Tibial artery (tissue), 4 donors: ENCODE results near the gene DLGAP1.

Experiments
- DNase-seq, 2 donors: peaks; one replicate each; pipeline ENCODE4 v3.0.0-alpha.2; 2019
- H3K27ac ChIP-seq, 2 donors: fragments of 200-600 bp; sonication (generic) in 1 of 2; 1 replicate in 1 of 2; 2 replicates in 1 of 2; pipeline ENCODE4 v1.5.1; 2018 to 2019; ENCODE audit warnings: mild to moderate bottlenecking in 1 of 2
- H3K27me3 ChIP-seq, 2 donors: fragments of 200-600 bp; sonication (generic) in 1 of 2; one replicate each; pipeline versions ENCODE4 v1.5.1 to v1.6.0; 2016 to 2019
- H3K36me3 ChIP-seq, 3 donors: fragments of 200-600 bp; sonication (generic) in 2 of 3; one replicate each; pipeline ENCODE4 v1.5.1; 2016 to 2019; ENCODE audit warnings: mild to moderate bottlenecking in 2 of 3
- H3K4me1 ChIP-seq, 4 donors: fragments of 200-600 bp; sonication (generic) in 2 of 4; 1 replicate in 3 of 4; 2 replicates in 1 of 4; pipeline ENCODE4 v1.5.1; 2016 to 2019
- H3K4me3 ChIP-seq, 2 donors: fragments of 200-600 bp; sonication (generic) in 1 of 2; 1 replicate in 1 of 2; 2 replicates in 1 of 2; pipeline ENCODE4 v1.5.1; 2018 to 2019; ENCODE audit warnings: mild to moderate bottlenecking in 2 of 2
- H3K9me3 ChIP-seq, 3 donors: fragments of 200-600 bp; sonication (generic) in 1 of 3; one replicate each; pipeline ENCODE4 v1.5.1; 2016 to 2019
- intact Hi-C: fragments of 100-400 bp; cut with DNase I; formaldehyde crosslinking; loops from one replicate; pipeline ENCODE4 v1.15.0; 2023; ENCODE audit warnings: low total_unique reads
- TF ChIP-seq, protein P1 (sequence below), 2 experiments: fragments of 200-600 bp in 1 of 2; fragments of 450-650 bp in 1 of 2; IDR thresholded peaks; one replicate each; pipeline ENCODE4 v1.5.1; 2017 to 2019; ENCODE audit warnings: antibody characterized with exemption in 2 of 2, mild to moderate bottlenecking in 1 of 2, moderate library complexity in 1 of 2

DLGAP1 gene

DNA sequence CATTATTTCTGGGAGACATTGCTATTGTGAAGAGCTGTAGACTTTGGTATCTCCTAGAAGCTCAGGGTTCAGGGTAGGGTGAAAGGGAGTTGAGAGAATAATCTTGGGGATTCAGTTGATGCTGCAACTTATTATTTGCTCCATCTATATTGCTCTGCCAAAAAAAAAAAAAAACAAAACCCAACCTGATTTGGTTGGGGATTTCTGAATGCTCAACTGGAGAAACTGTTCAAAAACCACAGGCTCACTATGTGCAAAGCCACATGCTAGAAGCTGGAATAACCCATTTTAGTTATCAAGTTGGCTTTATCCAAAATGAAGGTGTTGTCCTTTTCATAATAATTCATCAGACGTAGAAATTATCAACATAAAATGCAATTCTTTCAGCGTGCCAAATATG lies 696.0 kb downstream of the DLGAP1 start:
- no peak for DNase-seq

DNA sequence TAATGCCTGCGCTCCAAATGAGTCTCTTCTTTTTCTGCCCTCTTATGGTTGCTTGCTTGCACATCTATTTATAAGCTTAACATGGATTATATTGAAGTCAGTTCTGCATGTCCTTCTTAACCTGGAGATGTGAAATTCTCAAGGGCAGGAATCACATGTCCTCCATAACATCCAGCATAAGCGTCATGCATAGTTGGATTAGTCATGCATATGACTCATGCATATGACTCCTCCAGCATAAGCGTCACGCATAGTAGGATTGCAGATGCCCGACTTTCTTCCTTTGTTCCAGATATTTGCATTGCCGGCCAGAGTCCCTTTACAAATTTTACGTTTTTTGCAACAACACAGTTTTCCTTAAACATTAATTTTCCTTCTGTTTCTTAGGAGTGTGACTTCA lies 696.6 kb downstream of the DLGAP1 start:
- Histone ChIP-seq H3K36me3 (no peaks in the 10 kb centered on the region), H3K4me1 (no peaks in the 10 kb centered on the region), H3K9me3 (peaks cover 0 to 15% (median 8%) of the 10 kb centered on the region in 3 donors), H3K27me3 (no peaks in the 10 kb centered on the region), H3K4me3 (no peak overlapping the region), H3K27ac (no peak overlapping the region)
- intact Hi-C loops, result no loop called here
- TF ChIP-seq, protein P1, sequence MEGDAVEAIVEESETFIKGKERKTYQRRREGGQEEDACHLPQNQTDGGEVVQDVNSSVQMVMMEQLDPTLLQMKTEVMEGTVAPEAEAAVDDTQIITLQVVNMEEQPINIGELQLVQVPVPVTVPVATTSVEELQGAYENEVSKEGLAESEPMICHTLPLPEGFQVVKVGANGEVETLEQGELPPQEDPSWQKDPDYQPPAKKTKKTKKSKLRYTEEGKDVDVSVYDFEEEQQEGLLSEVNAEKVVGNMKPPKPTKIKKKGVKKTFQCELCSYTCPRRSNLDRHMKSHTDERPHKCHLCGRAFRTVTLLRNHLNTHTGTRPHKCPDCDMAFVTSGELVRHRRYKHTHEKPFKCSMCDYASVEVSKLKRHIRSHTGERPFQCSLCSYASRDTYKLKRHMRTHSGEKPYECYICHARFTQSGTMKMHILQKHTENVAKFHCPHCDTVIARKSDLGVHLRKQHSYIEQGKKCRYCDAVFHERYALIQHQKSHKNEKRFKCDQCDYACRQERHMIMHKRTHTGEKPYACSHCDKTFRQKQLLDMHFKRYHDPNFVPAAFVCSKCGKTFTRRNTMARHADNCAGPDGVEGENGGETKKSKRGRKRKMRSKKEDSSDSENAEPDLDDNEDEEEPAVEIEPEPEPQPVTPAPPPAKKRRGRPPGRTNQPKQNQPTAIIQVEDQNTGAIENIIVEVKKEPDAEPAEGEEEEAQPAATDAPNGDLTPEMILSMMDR (IDR thresholded peaks at IDR 0.05), result no peak
- no peak for DNase-seq

More for the DNA sequence above, 696.0 kb downstream of the DLGAP1 start:
- Histone ChIP-seq H3K27ac (no peak overlapping the region), H3K4me1 (no peaks in the 10 kb centered on the region), H3K27me3 (no peaks in the 10 kb centered on the region), H3K36me3 (no peaks in the 10 kb centered on the region), H3K4me3 (no peak overlapping the region), H3K9me3 (peaks cover 0 to 15% (median 8%) of the 10 kb centered on the region in 3 donors)
- TF ChIP-seq, protein P1 (IDR thresholded peaks at IDR 0.05), result no peak
- intact Hi-C loops, result no loop called here

DNA sequence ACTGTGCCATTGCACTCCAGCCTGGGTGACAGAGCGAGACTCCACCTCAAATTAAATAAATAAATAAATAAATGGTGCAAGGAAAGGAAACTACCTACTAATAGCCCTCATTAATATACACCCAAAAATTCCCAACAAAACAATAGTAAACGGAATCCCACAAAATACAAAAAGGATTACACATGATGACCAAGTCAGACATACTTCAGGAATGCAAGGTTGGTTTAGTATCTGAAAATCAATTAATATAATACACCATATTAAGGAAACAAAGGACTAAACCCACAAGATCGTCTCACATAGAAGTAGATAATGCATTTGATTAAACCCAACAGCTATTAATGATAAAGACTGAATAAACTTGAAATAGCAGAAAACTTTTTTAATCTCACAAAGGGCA lies 697.7 kb downstream of the DLGAP1 start:
- intact Hi-C loops, result no loop called here
- no peaks in the 10 kb centered on the region for H3K27me3 ChIP-seq
- H3K9me3 ChIP-seq, result peaks cover 0 to 15% (median 8%) of the 10 kb centered on the region in 3 donors
- H3K4me1 ChIP-seq, result no peaks in the 10 kb centered on the region
- TF ChIP-seq, protein P1 (IDR thresholded peaks at IDR 0.05), result no peak
- H3K27ac ChIP-seq, result no peak overlapping the region
- H3K4me3 ChIP-seq, result no peak overlapping the region
- no peak for DNase-seq
- no peaks in the 10 kb centered on the region for H3K36me3 ChIP-seq

DNA sequence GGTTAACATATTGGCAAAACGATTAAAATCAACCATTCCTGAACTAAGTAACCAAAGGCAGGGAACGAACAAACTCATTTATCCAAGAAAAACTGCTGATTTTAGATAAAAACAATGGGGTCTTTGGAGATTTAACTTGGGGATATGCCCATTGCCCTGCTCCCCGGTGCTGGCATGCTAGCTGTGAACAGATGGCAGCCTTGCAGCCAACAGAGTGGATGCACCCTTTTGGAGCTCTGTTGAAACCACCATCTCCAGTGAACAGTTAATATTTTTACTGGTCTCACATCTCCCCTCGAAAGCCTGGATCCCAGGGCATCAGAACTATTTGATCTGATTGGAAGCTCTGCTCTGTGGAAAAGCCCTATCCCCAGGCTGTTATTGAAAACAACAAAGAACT lies 702.0 kb downstream of the DLGAP1 start:
- Histone ChIP-seq H3K36me3 (no peaks in the 10 kb centered on the region), H3K4me1 (no peaks in the 10 kb centered on the region), H3K9me3 (peaks cover 0 to 15% (median 8%) of the 10 kb centered on the region in 3 donors), H3K4me3 (no peak overlapping the region), H3K27ac (no peak overlapping the region), H3K27me3 (no peaks in the 10 kb centered on the region)
- DNase-seq, result no peak
- TF ChIP-seq, protein P1 (IDR thresholded peaks at IDR 0.05), result no peak
- intact Hi-C loops, result no loop called here

DNA sequence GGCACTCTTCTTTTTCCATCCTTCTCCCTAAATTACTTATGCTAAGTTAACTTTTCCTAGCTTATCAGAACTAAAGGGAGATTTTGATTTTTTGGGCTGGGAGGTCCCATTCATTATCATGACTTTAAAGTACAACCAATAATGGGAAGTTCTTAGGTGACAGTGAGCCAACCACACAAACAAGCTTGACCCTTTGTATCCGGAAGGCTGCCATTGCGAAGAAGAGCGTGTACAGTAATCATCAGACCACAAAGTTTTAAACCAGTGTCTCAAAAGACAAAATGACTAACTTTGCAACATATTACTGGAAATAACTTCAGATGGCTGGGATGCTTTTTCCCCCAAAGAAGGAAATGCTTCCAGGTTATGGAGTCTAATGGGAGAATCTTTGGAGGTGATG lies 707.0 kb downstream of the DLGAP1 start:
- Histone ChIP-seq H3K4me3 (no peak overlapping the region), H3K9me3 (no peaks in the 10 kb centered on the region), H3K27me3 (no peaks in the 10 kb centered on the region), H3K27ac (no peak overlapping the region), H3K36me3 (no peaks in the 10 kb centered on the region), H3K4me1 (no peaks in the 10 kb centered on the region)
- TF ChIP-seq, protein P1 (IDR thresholded peaks at IDR 0.05), result no peak
- intact Hi-C loops, result no loop called here
- no peak for DNase-seq
